Pons (tissue), 1 donor: ENCODE measurements around the gene PHYKPL.
"Not testable (repeated sequence)": the region's sequence is repeated elsewhere in the genome, so short reads cannot be mapped to it uniquely, and the experiment has no call there.

ENCODE experiments used
- DNase-seq: peaks from one replicate; pipeline ENCODE4 v3.0.0-alpha.2; 2016; ENCODE audit warnings: low spot score

PHYKPL gene

DNA sequence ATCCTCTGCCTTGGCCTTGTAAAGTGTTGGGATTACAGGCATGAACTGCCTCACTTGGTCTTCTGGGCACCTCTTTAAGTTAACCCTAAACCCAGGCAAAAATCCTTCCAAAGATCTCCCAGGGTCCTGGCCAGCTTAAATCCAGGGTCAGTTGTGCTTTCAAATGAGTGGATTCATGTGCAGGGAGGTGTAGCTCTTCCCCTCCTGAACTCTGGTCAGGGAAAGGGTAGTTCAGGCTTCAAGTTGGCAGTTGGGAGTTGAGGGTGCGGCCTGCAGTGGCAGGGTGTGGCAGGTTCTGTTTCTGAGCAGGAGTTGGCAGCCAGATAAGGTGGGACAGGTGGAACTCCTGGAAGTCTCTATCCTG is 24.7 kb downstream of the PHYKPL start:
- no peak for DNase-seq

DNA sequence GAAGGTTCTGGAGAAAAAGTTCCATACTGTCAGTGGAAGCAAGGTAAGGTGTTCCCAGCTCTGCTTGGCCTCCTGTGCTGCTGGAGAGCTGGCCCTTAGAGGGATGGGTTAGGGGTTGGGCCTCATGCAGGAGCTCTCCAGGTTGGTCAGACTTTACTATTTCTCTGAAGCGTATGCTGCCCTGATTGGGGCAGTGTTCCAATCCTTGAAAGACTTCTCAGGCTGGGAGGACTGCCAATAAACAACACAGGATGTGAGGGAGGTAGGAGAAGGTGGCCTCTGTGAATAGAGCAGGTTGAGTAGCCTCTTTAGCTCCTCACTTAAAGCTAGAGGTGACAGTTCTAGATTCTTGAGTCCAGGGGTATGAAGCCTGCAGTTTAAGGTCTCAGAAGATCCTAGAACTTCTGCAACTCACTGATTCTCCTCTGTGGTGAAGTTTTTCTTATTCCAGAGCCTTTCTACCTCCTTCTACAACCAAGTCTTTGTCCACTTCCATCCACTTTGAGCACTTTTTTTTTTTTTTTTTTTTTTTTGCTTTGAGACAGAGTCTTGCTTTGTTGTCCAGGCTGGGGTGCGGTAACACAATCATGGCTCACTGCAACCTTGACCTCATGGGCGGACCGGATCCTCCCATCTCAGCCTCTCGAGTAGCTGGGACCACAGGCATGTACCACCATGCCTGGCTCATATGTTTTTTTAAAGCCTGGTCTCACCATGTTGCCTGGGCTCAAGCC is 25.3 kb downstream of the PHYKPL start:
- DNase-seq, result no peak

DNA sequence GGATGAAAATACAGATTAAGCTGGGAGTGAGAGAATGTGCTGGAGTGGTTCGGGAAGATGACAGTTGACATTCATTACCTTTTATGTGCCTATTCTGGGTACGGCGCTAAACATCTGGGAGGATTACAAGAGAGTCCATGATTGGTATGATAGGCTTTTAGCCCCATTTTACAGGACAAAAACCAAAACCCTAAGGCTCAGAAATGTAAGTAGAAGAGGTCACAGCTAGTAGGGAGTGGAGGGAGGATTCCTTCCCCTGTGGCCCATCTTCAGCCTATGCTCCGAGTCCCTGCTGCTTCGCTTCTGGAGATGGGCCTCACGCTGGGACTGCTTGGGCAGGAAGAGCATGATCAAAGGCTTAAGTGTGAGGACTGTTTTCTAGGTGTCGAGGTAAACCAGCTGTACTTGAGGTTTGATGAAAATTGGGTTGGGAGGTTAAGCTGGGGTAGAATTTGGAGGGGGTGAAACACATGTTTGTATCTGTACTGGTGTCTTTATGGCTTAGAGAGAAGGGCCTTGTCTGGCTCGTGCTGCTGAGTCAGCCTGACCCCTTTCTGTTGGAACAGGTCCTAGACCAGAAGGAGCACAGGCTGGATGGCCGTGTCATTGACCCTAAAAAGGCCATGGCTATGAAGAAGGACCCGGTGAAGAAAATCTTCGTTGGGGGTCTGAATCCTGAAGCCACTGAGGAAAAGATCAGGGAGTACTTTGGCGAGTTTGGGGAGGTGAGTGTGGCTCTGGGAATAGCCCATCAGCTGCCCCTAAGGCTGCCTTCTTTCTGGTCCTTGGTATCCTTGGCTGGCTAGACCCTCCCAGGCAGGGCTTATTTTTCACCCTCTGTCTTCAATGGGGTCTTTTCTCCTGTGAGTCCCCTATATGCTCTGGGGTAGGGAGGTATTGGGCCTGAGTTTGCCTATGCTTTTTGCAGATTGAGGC is 26.2 kb downstream of the PHYKPL start:
- no peak for DNase-seq

GRCh38 chr5:178205749-178206047 is 26.9 kb downstream of the PHYKPL start:
- DNase-seq, result no peak

- peak; percentile 56 for DNase-seq
Measured at GRCh38 chr5:178204935-178205748, 27.5 kb downstream of the PHYKPL start.

DNA sequence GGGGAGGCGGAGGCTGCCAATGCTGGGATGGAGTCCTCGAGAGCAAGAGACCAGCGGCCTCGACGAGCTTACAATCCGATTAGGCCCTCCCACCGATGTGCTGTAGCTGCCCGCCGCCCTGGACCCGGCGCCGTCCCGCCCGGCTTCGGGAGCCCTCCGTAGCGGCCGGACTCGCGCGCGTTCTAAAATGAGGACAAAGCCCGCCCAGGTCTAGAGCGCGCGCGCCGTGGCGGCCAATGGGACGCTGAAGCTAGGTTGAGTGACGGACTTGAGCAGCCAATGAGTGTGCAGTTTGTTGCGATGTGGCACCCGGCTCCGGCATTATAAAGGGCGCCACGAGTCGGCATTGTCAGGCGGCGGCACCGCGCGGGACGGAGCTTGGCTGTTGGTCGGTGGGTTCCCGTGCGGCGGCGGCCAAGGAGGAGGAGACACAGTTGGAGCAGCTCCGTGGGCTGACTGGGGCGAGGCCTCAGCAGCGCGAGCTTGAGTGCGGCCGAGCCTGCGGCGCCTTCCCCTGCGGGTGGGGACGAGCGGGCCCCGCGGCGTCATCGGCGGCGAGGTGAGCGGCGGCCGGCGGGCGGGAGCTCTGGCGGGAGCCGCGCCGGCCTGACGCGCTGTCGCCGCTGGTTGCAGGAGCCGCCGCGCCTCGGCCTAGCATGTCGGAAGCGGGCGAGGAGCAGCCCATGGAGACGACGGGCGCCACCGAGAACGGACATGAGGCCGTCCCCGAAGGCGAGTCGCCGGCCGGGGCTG is 28.2 kb downstream of the PHYKPL start, which contains the start of gene HNRNPAB:
Gene HNRNPAB (plus strand): TSS at position 352 of the 753 bp plus-strand sequence. CDS start 305 bp downstream, at position 657.
- peak; percentile 94 for DNase-seq

- no peak for DNase-seq
Measured at GRCh38 chr5:178203670-178204181, 28.9 kb downstream of the PHYKPL start.

GRCh38 chr5:178202541-178202940 is 30.1 kb downstream of the PHYKPL start:
- DNase-seq, result no peak

GRCh38 chr5:178201927-178202235 is 30.7 kb downstream of the PHYKPL start:
- no peak for DNase-seq

DNA sequence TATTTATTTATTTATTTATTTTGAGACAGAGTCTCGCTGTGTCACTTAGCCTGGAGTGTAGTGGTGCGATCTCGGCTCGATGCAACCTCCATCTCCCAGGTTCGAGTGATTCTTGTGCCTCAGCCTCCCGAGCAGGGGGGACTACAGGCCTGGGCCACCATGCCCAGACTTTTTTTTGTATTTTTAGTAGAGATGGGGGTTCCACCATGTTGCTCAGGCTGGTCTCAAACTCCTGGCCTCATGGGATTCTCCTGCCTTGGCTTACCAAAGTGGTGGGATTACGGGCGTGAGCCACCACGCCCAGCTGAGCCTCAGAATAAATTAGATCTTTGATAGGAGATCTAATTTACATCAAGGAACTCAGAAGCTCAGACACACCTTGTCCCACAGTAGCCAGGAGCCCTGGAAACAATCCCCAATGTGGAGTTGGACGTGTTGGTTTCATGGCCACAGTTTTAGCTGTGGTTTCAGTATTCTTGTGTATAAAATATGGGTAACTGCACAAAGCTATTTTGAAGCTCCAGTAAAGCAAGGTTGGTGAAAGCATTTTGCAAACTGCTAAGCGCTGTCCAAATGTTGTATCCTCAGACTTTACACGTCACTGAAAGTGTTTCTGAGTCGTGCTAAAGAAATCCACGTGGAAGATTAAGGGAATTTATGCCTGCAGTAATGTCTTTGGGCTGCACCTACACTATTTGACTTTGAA is 31.2 kb downstream of the PHYKPL start:
- DNase-seq, result no peak

- no peak for DNase-seq
Measured at GRCh38 chr5:178199581-178200434, 32.8 kb downstream of the PHYKPL start.

- DNase-seq, result no peak
Measured at GRCh38 chr5:178198706-178199105, 33.9 kb downstream of the PHYKPL start.

GRCh38 chr5:178198151-178198550 is 34.5 kb downstream of the PHYKPL start:
- not testable (repeated sequence) for DNase-seq

- no peak for DNase-seq
Measured at GRCh38 chr5:178196986-178197385, 35.6 kb downstream of the PHYKPL start.

- no peak for DNase-seq
Measured at GRCh38 chr5:178196281-178196812, 36.3 kb downstream of the PHYKPL start.

DNA sequence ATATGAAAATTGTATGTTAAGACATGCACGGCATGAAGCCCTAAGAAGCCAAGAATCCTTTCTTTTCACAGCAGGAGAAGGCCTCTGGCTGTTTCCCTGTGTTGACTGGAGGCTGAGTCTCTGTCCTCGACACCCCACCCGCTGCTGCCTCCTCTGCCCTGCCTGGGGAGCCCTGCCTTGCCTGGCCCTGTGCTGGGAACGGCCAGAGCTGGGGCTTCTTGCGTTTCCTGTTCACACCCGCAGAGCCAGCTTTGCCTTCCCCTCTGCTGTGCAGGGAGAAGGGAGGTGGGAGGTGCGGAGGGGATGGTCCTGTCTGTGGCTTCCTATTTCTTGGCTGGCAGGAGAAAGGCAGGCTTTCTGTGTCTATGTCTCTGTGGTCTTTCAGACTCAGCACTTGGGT is 38.6 kb downstream of the PHYKPL start:
- no peak for DNase-seq

GRCh38 chr5:178193251-178193809 is 39.3 kb downstream of the PHYKPL start:
- DNase-seq, result no peak

DNA sequence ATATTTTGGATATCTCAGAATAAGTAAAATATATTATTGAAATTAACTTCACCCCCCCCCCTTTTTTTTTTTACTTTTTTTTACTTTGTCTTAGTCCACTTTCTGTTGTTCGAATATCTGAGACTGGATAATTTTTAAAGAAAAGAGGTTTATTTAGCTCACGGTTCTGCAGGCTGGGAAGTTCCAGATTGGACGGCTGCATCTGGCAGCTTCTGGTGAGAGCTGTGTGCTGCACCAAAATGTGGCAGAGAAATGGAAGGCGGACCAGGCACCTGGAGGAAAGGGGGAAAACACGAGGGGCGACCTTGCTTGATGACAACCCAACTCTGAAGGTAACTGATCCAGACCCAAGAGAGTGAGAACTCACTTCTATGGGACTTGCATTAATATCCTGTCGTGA is 39.8 kb downstream of the PHYKPL start:
- no peak for DNase-seq

- DNase-seq, result no peak
Measured at GRCh38 chr5:178192244-178192643, 40.4 kb downstream of the PHYKPL start.
